ENCODE measurements around the gene CD248.

The CD248 gene

DNA sequence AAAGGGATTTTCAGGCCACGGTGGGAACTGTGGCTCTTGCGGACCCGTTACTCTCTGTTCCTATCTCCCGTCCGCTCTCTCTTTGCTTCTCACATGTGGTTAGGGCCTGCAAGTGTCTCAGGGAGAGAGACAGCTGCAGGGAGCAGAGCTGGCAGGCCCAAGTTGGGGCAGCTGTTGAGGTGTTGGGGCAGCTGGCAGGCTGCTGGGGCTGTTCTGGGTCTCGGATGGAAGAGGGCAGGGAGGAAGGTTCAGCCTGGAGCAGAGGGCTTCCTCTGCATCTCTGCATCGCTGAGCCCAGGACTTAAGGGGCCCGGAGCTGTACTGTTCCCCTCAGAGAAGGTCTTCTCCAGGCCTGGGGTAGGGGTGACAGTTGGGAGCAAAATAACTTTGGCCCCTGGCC lies 41.4 kb downstream of the CD248 start:
- Histone ChIP-seq H3K4me3 (ENCODE audit: low read depth, low read length) (no peak overlapping the region), H3K36me3 (ENCODE audit: control insufficient read depth in 2 of 2, insufficient read depth in 1 of 2, low read length in 2 of 2) (peaks cover 0 to 56% of the 10 kb centered on the region in 2 experiments; a peak in 2 of 3 replicates), H3K27ac (ENCODE audit: extremely low read depth, low read depth, low read length) (no peak overlapping the region), H3K9me3 (ENCODE audit: control insufficient read depth, insufficient read depth, low read depth, low read length) (no peaks in the 10 kb centered on the region), H3K4me1 (ENCODE audit: control insufficient read depth, insufficient read depth, low read length) (no peaks in the 10 kb centered on the region)
- ChIA-PET CTCF (interaction anchor here (0.6 kb wide), 1 partner anchor 163 kb away, joined by 3 read pairs; the partner anchor contains the start of gene MRPL11), POLR2A (no interaction called here)
- TF ChIP-seq ZNF548 (tag by site-specific recombination; IDR thresholded peaks at IDR 0.05) (no peak), GFI1B (tag by site-specific recombination; IDR thresholded peaks at IDR 0.05) (no peak), ZNF394 (tag by site-specific recombination; IDR thresholded peaks at IDR 0.05; ENCODE audit: borderline replicate concordance) (no peak), ZNF362 (tag by site-specific recombination; IDR thresholded peaks at IDR 0.05) (no peak), ZNF596 (tag by site-specific recombination; IDR thresholded peaks at IDR 0.05) (no peak), HOXC10 (CRISPR knock-in tag; IDR thresholded peaks at IDR 0.05) (no peak), ZBTB8A (tag by site-specific recombination; IDR thresholded peaks at IDR 0.05) (no peak), ZBTB17 (tag by site-specific recombination; IDR thresholded peaks at IDR 0.05) (no peak), SCRT1 (tag by site-specific recombination; IDR thresholded peaks at IDR 0.05; ENCODE audit: borderline replicate concordance) (no peak), ZNF138 (tag by site-specific recombination; IDR thresholded peaks at IDR 0.05; ENCODE audit: borderline replicate concordance) (no peak), ZNF366 (tag by site-specific recombination; conservative IDR thresholded peaks at IDR 0.05) (no peak)
- TF ChIP-seq, protein P1, sequence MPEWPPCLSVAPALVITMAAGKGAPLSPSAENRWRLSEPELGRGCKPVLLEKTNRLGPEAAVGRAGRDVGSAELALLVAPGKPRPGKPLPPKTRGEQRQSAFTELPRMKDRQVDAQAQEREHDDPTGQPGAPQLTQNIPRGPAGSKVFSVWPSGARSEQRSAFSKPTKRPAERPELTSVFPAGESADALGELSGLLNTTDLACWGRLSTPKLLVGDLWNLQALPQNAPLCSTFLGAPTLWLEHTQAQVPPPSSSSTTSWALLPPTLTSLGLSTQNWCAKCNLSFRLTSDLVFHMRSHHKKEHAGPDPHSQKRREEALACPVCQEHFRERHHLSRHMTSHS (tag by site-specific recombination; IDR thresholded peaks at IDR 0.05) = no peak
- TF ChIP-seq, protein P2, sequence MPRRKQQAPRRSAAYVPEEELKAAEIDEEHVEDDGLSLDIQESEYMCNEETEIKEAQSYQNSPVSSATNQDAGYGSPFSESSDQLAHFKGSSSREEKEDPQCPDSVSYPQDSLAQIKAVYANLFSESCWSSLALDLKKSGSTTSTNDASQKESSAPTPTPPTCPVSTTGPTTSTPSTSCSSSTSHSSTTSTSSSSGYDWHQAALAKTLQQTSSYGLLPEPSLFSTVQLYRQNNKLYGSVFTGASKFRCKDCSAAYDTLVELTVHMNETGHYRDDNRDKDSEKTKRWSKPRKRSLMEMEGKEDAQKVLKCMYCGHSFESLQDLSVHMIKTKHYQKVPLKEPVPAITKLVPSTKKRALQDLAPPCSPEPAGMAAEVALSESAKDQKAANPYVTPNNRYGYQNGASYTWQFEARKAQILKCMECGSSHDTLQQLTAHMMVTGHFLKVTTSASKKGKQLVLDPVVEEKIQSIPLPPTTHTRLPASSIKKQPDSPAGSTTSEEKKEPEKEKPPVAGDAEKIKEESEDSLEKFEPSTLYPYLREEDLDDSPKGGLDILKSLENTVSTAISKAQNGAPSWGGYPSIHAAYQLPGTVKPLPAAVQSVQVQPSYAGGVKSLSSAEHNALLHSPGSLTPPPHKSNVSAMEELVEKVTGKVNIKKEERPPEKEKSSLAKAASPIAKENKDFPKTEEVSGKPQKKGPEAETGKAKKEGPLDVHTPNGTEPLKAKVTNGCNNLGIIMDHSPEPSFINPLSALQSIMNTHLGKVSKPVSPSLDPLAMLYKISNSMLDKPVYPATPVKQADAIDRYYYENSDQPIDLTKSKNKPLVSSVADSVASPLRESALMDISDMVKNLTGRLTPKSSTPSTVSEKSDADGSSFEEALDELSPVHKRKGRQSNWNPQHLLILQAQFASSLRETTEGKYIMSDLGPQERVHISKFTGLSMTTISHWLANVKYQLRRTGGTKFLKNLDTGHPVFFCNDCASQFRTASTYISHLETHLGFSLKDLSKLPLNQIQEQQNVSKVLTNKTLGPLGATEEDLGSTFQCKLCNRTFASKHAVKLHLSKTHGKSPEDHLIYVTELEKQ (tag by site-specific recombination; IDR thresholded peaks at IDR 0.05; ENCODE audit: borderline replicate concordance) = no peak
- TF ChIP-seq, protein P3, sequence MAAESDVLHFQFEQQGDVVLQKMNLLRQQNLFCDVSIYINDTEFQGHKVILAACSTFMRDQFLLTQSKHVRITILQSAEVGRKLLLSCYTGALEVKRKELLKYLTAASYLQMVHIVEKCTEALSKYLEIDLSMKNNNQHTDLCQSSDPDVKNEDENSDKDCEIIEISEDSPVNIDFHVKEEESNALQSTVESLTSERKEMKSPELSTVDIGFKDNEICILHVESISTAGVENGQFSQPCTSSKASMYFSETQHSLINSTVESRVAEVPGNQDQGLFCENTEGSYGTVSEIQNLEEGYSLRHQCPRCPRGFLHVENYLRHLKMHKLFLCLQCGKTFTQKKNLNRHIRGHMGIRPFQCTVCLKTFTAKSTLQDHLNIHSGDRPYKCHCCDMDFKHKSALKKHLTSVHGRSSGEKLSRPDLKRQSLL (tag by site-specific recombination; IDR thresholded peaks at IDR 0.05) = no peak
- TF ChIP-seq, protein P4, sequence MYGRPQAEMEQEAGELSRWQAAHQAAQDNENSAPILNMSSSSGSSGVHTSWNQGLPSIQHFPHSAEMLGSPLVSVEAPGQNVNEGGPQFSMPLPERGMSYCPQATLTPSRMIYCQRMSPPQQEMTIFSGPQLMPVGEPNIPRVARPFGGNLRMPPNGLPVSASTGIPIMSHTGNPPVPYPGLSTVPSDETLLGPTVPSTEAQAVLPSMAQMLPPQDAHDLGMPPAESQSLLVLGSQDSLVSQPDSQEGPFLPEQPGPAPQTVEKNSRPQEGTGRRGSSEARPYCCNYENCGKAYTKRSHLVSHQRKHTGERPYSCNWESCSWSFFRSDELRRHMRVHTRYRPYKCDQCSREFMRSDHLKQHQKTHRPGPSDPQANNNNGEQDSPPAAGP (tag by site-specific recombination; IDR thresholded peaks at IDR 0.05) = no peak
- TF ChIP-seq, protein P5, sequence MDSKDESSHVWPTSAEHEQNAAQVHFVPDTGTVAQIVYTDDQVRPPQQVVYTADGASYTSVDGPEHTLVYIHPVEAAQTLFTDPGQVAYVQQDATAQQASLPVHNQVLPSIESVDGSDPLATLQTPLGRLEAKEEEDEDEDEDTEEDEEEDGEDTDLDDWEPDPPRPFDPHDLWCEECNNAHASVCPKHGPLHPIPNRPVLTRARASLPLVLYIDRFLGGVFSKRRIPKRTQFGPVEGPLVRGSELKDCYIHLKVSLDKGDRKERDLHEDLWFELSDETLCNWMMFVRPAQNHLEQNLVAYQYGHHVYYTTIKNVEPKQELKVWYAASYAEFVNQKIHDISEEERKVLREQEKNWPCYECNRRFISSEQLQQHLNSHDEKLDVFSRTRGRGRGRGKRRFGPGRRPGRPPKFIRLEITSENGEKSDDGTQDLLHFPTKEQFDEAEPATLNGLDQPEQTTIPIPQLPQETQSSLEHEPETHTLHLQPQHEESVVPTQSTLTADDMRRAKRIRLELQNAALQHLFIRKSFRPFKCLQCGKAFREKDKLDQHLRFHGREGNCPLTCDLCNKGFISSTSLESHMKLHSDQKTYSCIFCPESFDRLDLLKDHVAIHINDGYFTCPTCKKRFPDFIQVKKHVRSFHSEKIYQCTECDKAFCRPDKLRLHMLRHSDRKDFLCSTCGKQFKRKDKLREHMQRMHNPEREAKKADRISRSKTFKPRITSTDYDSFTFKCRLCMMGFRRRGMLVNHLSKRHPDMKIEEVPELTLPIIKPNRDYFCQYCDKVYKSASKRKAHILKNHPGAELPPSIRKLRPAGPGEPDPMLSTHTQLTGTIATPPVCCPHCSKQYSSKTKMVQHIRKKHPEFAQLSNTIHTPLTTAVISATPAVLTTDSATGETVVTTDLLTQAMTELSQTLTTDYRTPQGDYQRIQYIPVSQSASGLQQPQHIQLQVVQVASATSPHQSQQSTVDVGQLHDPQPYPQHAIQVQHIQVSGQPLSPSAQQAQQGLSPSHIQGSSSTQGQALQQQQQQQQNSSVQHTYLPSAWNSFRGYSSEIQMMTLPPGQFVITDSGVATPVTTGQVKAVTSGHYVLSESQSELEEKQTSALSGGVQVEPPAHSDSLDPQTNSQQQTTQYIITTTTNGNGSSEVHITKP (tag by site-specific recombination; IDR thresholded peaks at IDR 0.05) = no peak
